Measurements from ENCODE around the gene ADAMTS2. TPM values are rescaled to one million over a fixed set of nuclear protein-coding genes. Genes with fewer than 3 reads are reported as not detected.

Gene ADAMTS2
- 10 to 100 TPM in 4 of 5 donors, 1 to 10 TPM in 1; 4.1 to 41.5 (median 31.4) TPM for total RNA-seq
- polyA plus RNA-seq, result 1 to 10 TPM; 1.8 to 6.2 (median 3.5) TPM
- long read RNA-seq, donor 1, result 0 reads
- long read RNA-seq, donor 2, result 0 reads
- long read RNA-seq, donor 3, full-length matches to known transcripts, result 2 of 2 reads
- long read RNA-seq, donor 3, partial matches to known transcripts, result 0 of 2 reads
- long read RNA-seq, donor 3, other reads (novel, unspliced or antisense), result 0 of 2 reads
- long read RNA-seq, donor 4, result 0 reads
- long read RNA-seq, donor 5, full-length matches to known transcripts, result 6 of 6 reads
- long read RNA-seq, donor 5, partial matches to known transcripts, result 0 of 6 reads
- long read RNA-seq, donor 5, other reads (novel, unspliced or antisense), result 0 of 6 reads
- long read RNA-seq, donor 6, full-length matches to known transcripts, result 2 of 2 reads
- long read RNA-seq, donor 6, partial matches to known transcripts, result 0 of 2 reads
- long read RNA-seq, donor 6, other reads (novel, unspliced or antisense), result 0 of 2 reads
- long read RNA-seq, donor 7, full-length matches to known transcripts, result 3 of 3 reads
- long read RNA-seq, donor 7, partial matches to known transcripts, result 0 of 3 reads
- long read RNA-seq, donor 7, other reads (novel, unspliced or antisense), result 0 of 3 reads
- long read RNA-seq, donor 8, partial matches to known transcripts, result 0 of 1 reads
- long read RNA-seq, donor 8, other reads (novel, unspliced or antisense), result 0 of 1 reads
- long read RNA-seq, donor 9, result 0 reads
- long read RNA-seq, donor 10, result 0 reads

GRCh38 chr5:179345433-179346321 lies at the start of gene ADAMTS2:
Gene ADAMTS2 (minus strand): TSS chr5:179345461. CDS start chr5:179345328, 133 bp downstream.
- peaks cover 11 to 38% (median 24%) of the 10 kb centered on the region in 4 donors for H3K4me1 ChIP-seq
- intact Hi-C loops (cut with DNase I; ENCODE audit: low total_unique reads), result no loop called here
- DNase-seq, result peak; percentile 30 to 87
- peak within 1 kb of the TSS; percentile 10 to 81 (median 75) for H3K27ac ChIP-seq
- peaks cover 0 to 90% (median 34%) of the 10 kb centered on the region in 3 donors for H3K27me3 ChIP-seq
- whole genome bisulfite sequencing, 5 donors, result 7 to 27% (median 15%) methylated on average over 14 to 54 of the region's 67 CpGs
- peak within 1 kb of the TSS; percentile 60 to 64 (median 62) for H3K4me3 ChIP-seq
- TF ChIP-seq POLR2AphosphoS5 (IDR thresholded peaks at IDR 0.05) (no peak), CTCF (IDR thresholded peaks at IDR 0.05) (no peak), EP300 (IDR thresholded peaks at IDR 0.05) (no peak), POLR2A (IDR thresholded peaks at IDR 0.05) (no peak)
- H3K9me3 ChIP-seq, result no peaks in the 10 kb centered on the region
- no peaks in the 10 kb centered on the region for H3K36me3 ChIP-seq

GRCh38 chr5:179393078-179393477 lies 47.8 kb upstream of the ADAMTS2 start:
- WGBS, 5 donors, result 50 to 65% (median 64%) methylated on average over 4 of the region's 4 CpGs
- peaks cover 5 to 46% (median 40%) of the 10 kb centered on the region in 4 donors for H3K9me3 ChIP-seq
- H3K27me3 ChIP-seq, result no peaks in the 10 kb centered on the region
- no peaks in the 10 kb centered on the region for H3K4me1 ChIP-seq
- intact Hi-C loops (cut with DNase I; ENCODE audit: low total_unique reads), result no loop called here
- H3K36me3 ChIP-seq, result no peaks in the 10 kb centered on the region
- DNase-seq, result peak in 1 of 2 donors; percentile 1
- TF ChIP-seq EP300 (IDR thresholded peaks at IDR 0.05) (no peak), POLR2AphosphoS5 (IDR thresholded peaks at IDR 0.05) (no peak), CTCF (IDR thresholded peaks at IDR 0.05) (no peak), POLR2A (IDR thresholded peaks at IDR 0.05) (no peak)
- H3K27ac ChIP-seq, result no peak overlapping the region
- no peak overlapping the region for H3K4me3 ChIP-seq

GRCh38 chr5:179387151-179388110 lies 42.2 kb upstream of the ADAMTS2 start:
- no peak for DNase-seq
- intact Hi-C loops (cut with DNase I; ENCODE audit: low total_unique reads), result no loop called here
- Histone ChIP-seq H3K27me3 (peaks cover 0 to 12% (median 0%) of the 10 kb centered on the region in 3 donors), H3K36me3 (no peaks in the 10 kb centered on the region), H3K27ac (no peak overlapping the region), H3K4me1 (no peaks in the 10 kb centered on the region), H3K4me3 (no peak overlapping the region), H3K9me3 (peaks cover 5 to 33% (median 24%) of the 10 kb centered on the region in 4 donors)
- TF ChIP-seq EP300 (IDR thresholded peaks at IDR 0.05) (no peak), POLR2AphosphoS5 (IDR thresholded peaks at IDR 0.05) (no peak), CTCF (IDR thresholded peaks at IDR 0.05) (no peak), POLR2A (IDR thresholded peaks at IDR 0.05) (no peak)
- WGBS, 5 donors, result 77 to 88% (median 83%) methylated on average over 17 to 19 of the region's 19 CpGs
